Left lung (tissue), 10 donors: ENCODE measurements around the gene BCL11A. TPM values are rescaled to one million over a fixed set of nuclear protein-coding genes. Genes with fewer than 3 reads are reported as not detected.

Source experiments
- ATAC-seq: fragments of 200-7000 bp; cut with Tn5 transposase; one replicate; pipeline ENCODE4 v1.9.1; 2020; ENCODE audit warnings: moderate library complexity
- DNase-seq, 4 donors: peaks; one replicate each; pipeline ENCODE4 v3.0.0-alpha.2; 2013 to 2020
- H3K27ac ChIP-seq, 2 donors: fragments of 200-600 bp; sonication (generic) in 1 of 2; one replicate each; pipeline versions ENCODE4 v1.5.0 to v1.8.0; 2020 to 2021
- H3K27me3 ChIP-seq, 2 donors: fragments of 200-600 bp; sonication (generic) in 1 of 2; one replicate each; pipeline versions ENCODE4 v1.5.0 to v1.8.0; 2020 to 2021
- H3K36me3 ChIP-seq, 2 donors: fragments of 200-600 bp; sonication (generic) in 1 of 2; one replicate each; pipeline versions ENCODE4 v1.5.0 to v1.8.0; 2020 to 2021
- H3K4me1 ChIP-seq, 2 donors: fragments of 200-600 bp; one replicate each; pipeline ENCODE4 v1.8.0; 2021
- H3K4me3 ChIP-seq, 2 donors: fragments of 200-600 bp; sonication (generic) in 1 of 2; one replicate each; pipeline versions ENCODE4 v1.5.0 to v1.8.0; 2020 to 2021; ENCODE audit warnings: mild to moderate bottlenecking in 1 of 2
- H3K9me3 ChIP-seq, 2 donors: fragments of 200-600 bp; sonication (generic) in 1 of 2; one replicate each; pipeline versions ENCODE4 v1.5.0 to v1.8.0; 2020 to 2021
- CTCF ChIP-seq, 2 donors: fragments of 200-600 bp; sonication (generic) in 1 of 2; IDR thresholded peaks; one replicate each; pipeline versions ENCODE4 v1.5.0 to v1.8.0; 2021; ENCODE audit warnings: antibody characterized with exemption in 2 of 2
- intact Hi-C, 2 donors: fragments of 100-400 bp; cut with DNase I; formaldehyde crosslinking; loops; one replicate each; pipeline versions ENCODE4 v1.11.2 to v1.14.2; 2022
- polyA plus RNA-seq, 6 donors: library from polyadenylated mRNA; unstranded; fragments of 120-200 nt; gene quantifications; one replicate each; pipeline ENCODE4 v1.2.1, GENCODE V29; 2013; ENCODE audit not compliant: insufficient read length in 6 of 6
- total RNA-seq, 2 donors: library from RNA; stranded (reverse); fragmentation: NEBNext Ultra II Directional; extraction: Animal tissue kit (Norgen Biotek cat#: 25700); gene quantifications; one replicate each; pipeline ENCODE4 v1.2.1, GENCODE V29; 2021
- donor health status: DM: no; HTN: yes; CAD: no.
- donor health status: DM: no; HTN: no; CAD: no.

Gene BCL11A
- total and polyA plus RNA-seq, 8 donors, result 4.0 to 33.5 (median 24.9) TPM

GRCh38 chr2:60529136-60529784 lies 24.2 kb downstream of the BCL11A start:
- H3K4me1 ChIP-seq, result peaks cover 0 to 65% of the 10 kb centered on the region in 2 donors
- ATAC-seq (peak; percentile 9), DNase-seq (peak in 2 of 4 donors; percentile 64 to 68)
- H3K9me3 ChIP-seq, result no peaks in the 10 kb centered on the region
- intact Hi-C loops, result no loop called here
- H3K36me3 ChIP-seq, result no peaks in the 10 kb centered on the region
- no peak for TF ChIP-seq CTCF (IDR thresholded peaks at IDR 0.05)
- peaks cover 0 to 44% of the 10 kb centered on the region in 2 donors for H3K27me3 ChIP-seq
- H3K27ac ChIP-seq, result peak overlapping the region in 1 of 2 donors; percentile 40
- no peak overlapping the region for H3K4me3 ChIP-seq

GRCh38 chr2:60528281-60529020 lies 25.0 kb downstream of the BCL11A start:
- DNase-seq (peak in 1 of 4 donors; percentile 60), ATAC-seq (peak; percentile 4)
- no peak overlapping the region for H3K4me3 ChIP-seq
- TF ChIP-seq CTCF (IDR thresholded peaks at IDR 0.05), result no peak
- H3K27me3 ChIP-seq, result peaks cover 0 to 38% of the 10 kb centered on the region in 2 donors
- no peaks in the 10 kb centered on the region for H3K9me3 ChIP-seq
- H3K36me3 ChIP-seq, result no peaks in the 10 kb centered on the region
- H3K4me1 ChIP-seq, result peaks cover 0 to 61% of the 10 kb centered on the region in 2 donors
- peak overlapping the region in 1 of 2 donors; percentile 47 for H3K27ac ChIP-seq
- intact Hi-C loops, result no loop called here

GRCh38 chr2:60527762-60528161 lies 25.7 kb downstream of the BCL11A start:
- ATAC-seq (peak; percentile 27), DNase-seq (peak in 2 of 4 donors; percentile 58 to 61)
- no peak for TF ChIP-seq CTCF (IDR thresholded peaks at IDR 0.05)
- H3K4me3 ChIP-seq, result no peak overlapping the region
- intact Hi-C loops, result no loop called here
- peaks cover 0 to 56% of the 10 kb centered on the region in 2 donors for H3K4me1 ChIP-seq
- no peaks in the 10 kb centered on the region for H3K36me3 ChIP-seq
- peak overlapping the region in 1 of 2 donors; percentile 47 for H3K27ac ChIP-seq
- no peaks in the 10 kb centered on the region for H3K9me3 ChIP-seq
- H3K27me3 ChIP-seq, result peaks cover 0 to 32% of the 10 kb centered on the region in 2 donors

GRCh38 chr2:60526623-60527022 lies 26.8 kb downstream of the BCL11A start:
- Histone ChIP-seq H3K9me3 (no peaks in the 10 kb centered on the region), H3K4me1 (peaks cover 0 to 52% of the 10 kb centered on the region in 2 donors), H3K36me3 (no peaks in the 10 kb centered on the region), H3K27me3 (peaks cover 0 to 26% of the 10 kb centered on the region in 2 donors), H3K4me3 (no peak overlapping the region), H3K27ac (no peak overlapping the region)
- ATAC-seq, result no peak
- no peak for DNase-seq
- no peak for TF ChIP-seq CTCF (IDR thresholded peaks at IDR 0.05)
- intact Hi-C loops, result no loop called here

GRCh38 chr2:60525899-60526298 lies 27.6 kb downstream of the BCL11A start:
- no peak for TF ChIP-seq CTCF (IDR thresholded peaks at IDR 0.05)

More at GRCh38 chr2:60525899-60526298, 27.6 kb downstream of the BCL11A start:
- Histone ChIP-seq H3K4me3 (no peak overlapping the region), H3K4me1 (peaks cover 0 to 45% of the 10 kb centered on the region in 2 donors), H3K27me3 (peaks cover 0 to 19% of the 10 kb centered on the region in 2 donors), H3K9me3 (no peaks in the 10 kb centered on the region), H3K27ac (no peak overlapping the region), H3K36me3 (no peaks in the 10 kb centered on the region)
- intact Hi-C loops, result no loop called here
- no peak for ATAC-seq
- DNase-seq, result no peak
